IMR-90 (cell line): ENCODE measurements around the gene TRMT6. TPM values are rescaled to one million over a fixed set of nuclear protein-coding genes. Genes with fewer than 3 reads are reported as not detected.

Source experiments
- ATAC-seq: fragments of 200-7000 bp; cut with Tn5 transposase; 2 replicates; pipeline ENCODE4 v1.9.1; 2020; ENCODE audit warnings: low read depth, mild to moderate bottlenecking, moderate library complexity
- BruUV-seq: library from RNA; stranded (reverse); fragments of 400-500 nt; replicated peaks from 2 replicates; lab custom pipeline; 2021; lab: Mats Ljungman, UMichigan
- CTCF ChIA-PET: fragments of 300-600 bp; formaldehyde crosslinking; extraction: SDS; loops from one replicate; lab custom pipeline; 2021; ENCODE audit warnings: antibody characterized with exemption; lab: Yijun Ruan, JAX
- POLR2A ChIA-PET: fragments of 300-600 bp; sonication (Branson Sonifier 250); formaldehyde crosslinking; loops from one replicate; lab custom pipeline; 2022; ENCODE audit warnings: antibody characterized with exemption; ENCODE audit not compliant: unreplicated experiment; lab: Charles Lee
- DNase-seq: peaks from one replicate; pipeline ENCODE4 v3.0.0; 2013
- H2AFZ ChIP-seq: replicated peaks from 2 replicates; pipeline ENCODE3; 2013; ENCODE audit warnings: low read length, mild to moderate bottlenecking; ENCODE audit not compliant: poor library complexity
- H2AK5ac ChIP-seq: 2 replicates; pipeline ENCODE4 v1.6.1; 2013; ENCODE audit warnings: low read depth, low read length, inconsistent platforms
- H2AK9ac ChIP-seq: replicated peaks from 2 replicates; pipeline ENCODE3; 2013; ENCODE audit warnings: mild to moderate bottlenecking, low read depth, low read length, moderate library complexity; ENCODE audit not compliant: poor library complexity
- H2BK120ac ChIP-seq: 2 replicates; pipeline ENCODE4 v1.6.1; 2013; ENCODE audit warnings: low read depth, low read length, inconsistent platforms
- H2BK15ac ChIP-seq: 3 replicates; pipeline ENCODE4 v1.6.1; 2013; ENCODE audit warnings: low read depth, low read length, inconsistent platforms
- H2BK20ac ChIP-seq: 2 replicates; pipeline ENCODE4 v1.6.1; 2013; ENCODE audit warnings: low read depth, mild to moderate bottlenecking, inconsistent platforms, low read length, moderate library complexity
- H2BK5ac ChIP-seq: 2 replicates; pipeline ENCODE4 v1.6.1; 2013; ENCODE audit warnings: mild to moderate bottlenecking, low read depth, low read length, inconsistent platforms; ENCODE audit not compliant: poor library complexity, severe bottlenecking
- H3K14ac ChIP-seq: replicated peaks from 2 replicates; pipeline ENCODE4 v1.6.1; 2013; ENCODE audit warnings: low read depth, low read length, inconsistent platforms
- H3K18ac ChIP-seq: 2 replicates; pipeline ENCODE4 v1.6.1; 2013; ENCODE audit warnings: low read depth, low read length, control low read depth
- H3K23ac ChIP-seq: 2 replicates; pipeline ENCODE4 v1.6.1; 2013; ENCODE audit warnings: low read depth, low read length, inconsistent platforms
- H3K27ac ChIP-seq: 2 replicates; pipeline ENCODE4 v1.5.1; 2013; ENCODE audit warnings: mild to moderate bottlenecking, control low read depth, low read length; ENCODE audit not compliant: insufficient read depth
- H3K27me3 ChIP-seq: 2 replicates; pipeline ENCODE4 v1.6.1; 2013; ENCODE audit warnings: low read length; ENCODE audit not compliant: control insufficient read depth, insufficient read depth
- H3K36me3 ChIP-seq: 2 replicates; pipeline ENCODE4 v1.6.1; 2013; ENCODE audit warnings: low read length, mixed read lengths; ENCODE audit not compliant: control insufficient read depth, insufficient read depth
- H3K4ac ChIP-seq: 2 replicates; pipeline ENCODE4 v1.6.1; 2013; ENCODE audit warnings: low read depth, low read length, inconsistent platforms
- H3K4me1 ChIP-seq: 2 replicates; pipeline ENCODE4 v1.6.1; 2013; ENCODE audit warnings: low read length, mixed read lengths; ENCODE audit not compliant: control insufficient read depth, insufficient read depth
- H3K4me2 ChIP-seq: 2 replicates; pipeline ENCODE4 v1.6.1; 2013; ENCODE audit warnings: low read depth, mild to moderate bottlenecking, control low read depth, low read length, moderate library complexity
- H3K4me3 ChIP-seq: 2 replicates; pipeline ENCODE4 v1.5.1; 2013; ENCODE audit warnings: low read depth, mild to moderate bottlenecking, control low read depth, low read length, moderate library complexity; ENCODE audit not compliant: insufficient read depth
- H3K56ac ChIP-seq: 2 replicates; pipeline ENCODE4 v1.6.1; 2013; ENCODE audit warnings: low read length, inconsistent platforms; ENCODE audit not compliant: insufficient read depth; ENCODE audit errors: extremely low read depth
- H3K79me1 ChIP-seq, 2 experiments: 2 replicates each; pipeline ENCODE4 v1.6.1; 2013; ENCODE audit warnings: low read length in 2 of 2, inconsistent platforms in 1 of 2, low read depth in 1 of 2
- H3K9ac ChIP-seq: 2 replicates; pipeline ENCODE4 v1.6.1; 2013; ENCODE audit warnings: low read depth, low read length, control low read depth
- H3K9me1 ChIP-seq: 2 replicates; pipeline ENCODE4 v1.6.1; 2013; ENCODE audit warnings: low read length, inconsistent platforms; ENCODE audit not compliant: insufficient read depth
- H3K9me3 ChIP-seq: 2 replicates; pipeline ENCODE4 v1.6.1; 2013; ENCODE audit warnings: low read length; ENCODE audit not compliant: control insufficient read depth, insufficient read depth
- H4K20me1 ChIP-seq: 2 replicates; pipeline ENCODE4 v1.6.1; 2013; ENCODE audit warnings: low read length, inconsistent platforms; ENCODE audit not compliant: insufficient read depth
- H4K5ac ChIP-seq: 2 replicates; pipeline ENCODE4 v1.6.1; 2013; ENCODE audit warnings: mild to moderate bottlenecking, low read depth, low read length, control low read depth
- H4K8ac ChIP-seq, 2 experiments: 2 replicates each; pipeline ENCODE4 v1.6.1; 2013; ENCODE audit warnings: low read depth in 2 of 2, low read length in 2 of 2, control low read depth in 1 of 2, inconsistent platforms in 1 of 2
- H4K91ac ChIP-seq: 2 replicates; pipeline ENCODE4 v1.6.1; 2013; ENCODE audit warnings: low read depth, low read length, inconsistent platforms; ENCODE audit not compliant: insufficient read depth
- CEBPB ChIP-seq: IDR thresholded peaks from 2 replicates; pipeline ENCODE4 v1.6.1; 2012; ENCODE audit warnings: low read depth, low read length, improper control_type of control experiment
- ELK1 ChIP-seq: fragments of 150-350 bp; IDR thresholded peaks from 2 replicates; pipeline ENCODE4 v1.6.1; 2016; ENCODE audit warnings: low read depth, mild to moderate bottlenecking, low read length, moderate library complexity, borderline replicate concordance
- FOS ChIP-seq: fragments of 150-350 bp; IDR thresholded peaks from 2 replicates; pipeline ENCODE4 v1.6.1; 2016; ENCODE audit warnings: low read depth, low read length
- MAZ ChIP-seq: IDR thresholded peaks from 2 replicates; pipeline ENCODE4 v1.6.1; 2012; ENCODE audit warnings: low read depth, mild to moderate bottlenecking, low read length, improper control_type of control experiment, moderate library complexity, borderline replicate concordance
- MXI1 ChIP-seq: IDR thresholded peaks from 2 replicates; pipeline ENCODE4 v1.6.1; 2012; ENCODE audit warnings: low read depth, mild to moderate bottlenecking, low read length, moderate library complexity, borderline replicate concordance
- NFE2L2 ChIP-seq: fragments of 150-350 bp; IDR thresholded peaks from 2 replicates; pipeline ENCODE4 v1.6.1; 2016; ENCODE audit warnings: low read depth, mild to moderate bottlenecking, low read length
- POLR2A ChIP-seq: IDR thresholded peaks from 2 replicates; pipeline ENCODE4 v1.6.1; 2012; ENCODE audit warnings: mild to moderate bottlenecking, low read depth, low read length
- RAD21 ChIP-seq: IDR thresholded peaks from 2 replicates; pipeline ENCODE4 v1.6.1; 2012; ENCODE audit warnings: low read length, improper control_type of control experiment
- RCOR1 ChIP-seq: IDR thresholded peaks from 2 replicates; pipeline ENCODE4 v1.6.1; 2012; ENCODE audit warnings: mild to moderate bottlenecking, low read length, improper control_type of control experiment; ENCODE audit not compliant: insufficient replicate concordance
- RFX5 ChIP-seq: IDR thresholded peaks from 2 replicates; pipeline ENCODE4 v1.8.0; 2012; ENCODE audit warnings: low read depth, mild to moderate bottlenecking, low read length, moderate library complexity
- SMC3 ChIP-seq: fragments of 150-350 bp; IDR thresholded peaks from 2 replicates; pipeline ENCODE4 v1.6.1; 2016; ENCODE audit warnings: low read depth, mild to moderate bottlenecking, antibody characterized with exemption, low read length, moderate library complexity
- WGBS, 2 experiments: methylation state at CpG; one replicate each; pipeline versions ENCODE4 v1.1.5 to v1.1.7; 2013; ENCODE audit warnings: missing lambda C conversion rate in 2 of 2; ENCODE audit not compliant: insufficient read length in 1 of 2; ENCODE audit errors: extremely low coverage in 2 of 2; 5-methylcytosine and 5-hydroxymethylcytosine counted together
- dilution Hi-C: fragments of 300-500 bp; cut with HindIII; formaldehyde crosslinking; loops from one replicate; pipeline ENCODE4 v1.14.3; 2018; ENCODE audit warnings: low sequenced_read_pairs; ENCODE audit not compliant: unreplicated experiment
- in situ Hi-C: fragments of 300-500 bp; cut with MboI; formaldehyde crosslinking; loops from 3 replicates; pipeline ENCODE4 v1.14.3; 2019; ENCODE audit warnings: low sequenced_read_pairs, inconsistent platforms, mixed read lengths
- intact Hi-C: fragments of 100-400 bp; cut with micrococcal nuclease; formaldehyde crosslinking; loops from 2 replicates; pipeline ENCODE4 v1.10.0; 2022
- polyA plus RNA-seq, 3 experiments: library from polyadenylated mRNA; depleted of rRNA; stranded (reverse); fragments of >200 nt; gene quantifications; 2 replicates each; pipeline ENCODE4 v1.2.3, GENCODE V29; 2012; ENCODE audit warnings: low replicate concordance in 1 of 3
- total RNA-seq: library from RNA; depleted of rRNA; stranded (reverse); fragments of >200 nt; gene quantifications from 2 replicates; pipeline ENCODE4 v1.2.3, GENCODE V29; 2012
- TF ChIP-seq, protein P1 (sequence below): conservative IDR thresholded peaks from 2 replicates; pipeline ENCODE4 v1.5.1; 2012; ENCODE audit warnings: mild to moderate bottlenecking, low read depth, low read length, improper control_type of control experiment

The TRMT6 gene
- total and polyA plus RNA-seq, 2 of the 4 experiments (the other 2 are of a cell fraction), result 7.2 to 8.0 TPM

- Histone ChIP-seq H3K9me1 (no peaks in the 10 kb centered on the region), H3K4me2 (no peak overlapping the region), H4K91ac (no peak overlapping the region), H4K20me1 (no peaks in the 10 kb centered on the region), H3K4me1 (no peaks in the 10 kb centered on the region), H3K23ac (no peak overlapping the region), H3K4ac (no peak overlapping the region), H3K9ac (no peak overlapping the region), H2AK9ac (no peak overlapping the region), H4K5ac (no peak overlapping the region), H3K36me3 (no peaks in the 10 kb centered on the region), H3K27ac (no peak overlapping the region), H3K4me3 (no peak overlapping the region), H2BK5ac (no peak overlapping the region), H3K18ac (no peak overlapping the region), H3K14ac (no peak overlapping the region), H2AK5ac (no peak overlapping the region), H3K56ac (no peak overlapping the region), H3K79me1 (no peaks in the 10 kb centered on the region), H2AFZ (no peak overlapping the region), H2BK15ac (no peak overlapping the region), H2BK120ac (no peak overlapping the region), H3K9me3 (no peaks in the 10 kb centered on the region), H3K27me3 (peaks cover 23% of the 10 kb centered on the region), H2BK20ac (no peak overlapping the region), H4K8ac (no peak overlapping the region)
- no peak for DNase-seq
- in situ Hi-C loops (no loop called here), intact Hi-C loops (no loop called here), dilution Hi-C loops (no loop called here)
- CTCF ChIA-PET, result no interaction called here
- no peak for ATAC-seq
- BruUV-seq, result no TSS peak
- POLR2A ChIA-PET, result no interaction called here
- no peak for TF ChIP-seq FOS
- no peak for TF ChIP-seq NFE2L2
- TF ChIP-seq, protein P1, sequence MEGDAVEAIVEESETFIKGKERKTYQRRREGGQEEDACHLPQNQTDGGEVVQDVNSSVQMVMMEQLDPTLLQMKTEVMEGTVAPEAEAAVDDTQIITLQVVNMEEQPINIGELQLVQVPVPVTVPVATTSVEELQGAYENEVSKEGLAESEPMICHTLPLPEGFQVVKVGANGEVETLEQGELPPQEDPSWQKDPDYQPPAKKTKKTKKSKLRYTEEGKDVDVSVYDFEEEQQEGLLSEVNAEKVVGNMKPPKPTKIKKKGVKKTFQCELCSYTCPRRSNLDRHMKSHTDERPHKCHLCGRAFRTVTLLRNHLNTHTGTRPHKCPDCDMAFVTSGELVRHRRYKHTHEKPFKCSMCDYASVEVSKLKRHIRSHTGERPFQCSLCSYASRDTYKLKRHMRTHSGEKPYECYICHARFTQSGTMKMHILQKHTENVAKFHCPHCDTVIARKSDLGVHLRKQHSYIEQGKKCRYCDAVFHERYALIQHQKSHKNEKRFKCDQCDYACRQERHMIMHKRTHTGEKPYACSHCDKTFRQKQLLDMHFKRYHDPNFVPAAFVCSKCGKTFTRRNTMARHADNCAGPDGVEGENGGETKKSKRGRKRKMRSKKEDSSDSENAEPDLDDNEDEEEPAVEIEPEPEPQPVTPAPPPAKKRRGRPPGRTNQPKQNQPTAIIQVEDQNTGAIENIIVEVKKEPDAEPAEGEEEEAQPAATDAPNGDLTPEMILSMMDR, result no peak
- no peak for TF ChIP-seq MAZ
- TF ChIP-seq MXI1, result no peak
- no peak for TF ChIP-seq RFX5
- no peak for TF ChIP-seq RAD21
- no peak for TF ChIP-seq ELK1
- no peak for TF ChIP-seq CEBPB
- TF ChIP-seq SMC3, result no peak
- TF ChIP-seq RCOR1, result no peak
- no peak for TF ChIP-seq POLR2A
- 43% methylated on average over 1 of the region's 8 CpGs; no CpG with 5 or more reads in 1 of the 2 experiments for WGBS, 2 experiments
Observed at GRCh38 chr20:5928836-5929715, 21.3 kb downstream of the TRMT6 start.
